GM21576 (cell line): ENCODE data around the gene BRF1.

Source experiments
- ATAC-seq: cut with Tn5 transposase; IDR thresholded peaks from one replicate; pipeline ENCODE4 v1.9.1; 2021; ENCODE audit warnings: mild to moderate bottlenecking, moderate library complexity; ENCODE audit not compliant: unreplicated experiment

Gene BRF1

DNA sequence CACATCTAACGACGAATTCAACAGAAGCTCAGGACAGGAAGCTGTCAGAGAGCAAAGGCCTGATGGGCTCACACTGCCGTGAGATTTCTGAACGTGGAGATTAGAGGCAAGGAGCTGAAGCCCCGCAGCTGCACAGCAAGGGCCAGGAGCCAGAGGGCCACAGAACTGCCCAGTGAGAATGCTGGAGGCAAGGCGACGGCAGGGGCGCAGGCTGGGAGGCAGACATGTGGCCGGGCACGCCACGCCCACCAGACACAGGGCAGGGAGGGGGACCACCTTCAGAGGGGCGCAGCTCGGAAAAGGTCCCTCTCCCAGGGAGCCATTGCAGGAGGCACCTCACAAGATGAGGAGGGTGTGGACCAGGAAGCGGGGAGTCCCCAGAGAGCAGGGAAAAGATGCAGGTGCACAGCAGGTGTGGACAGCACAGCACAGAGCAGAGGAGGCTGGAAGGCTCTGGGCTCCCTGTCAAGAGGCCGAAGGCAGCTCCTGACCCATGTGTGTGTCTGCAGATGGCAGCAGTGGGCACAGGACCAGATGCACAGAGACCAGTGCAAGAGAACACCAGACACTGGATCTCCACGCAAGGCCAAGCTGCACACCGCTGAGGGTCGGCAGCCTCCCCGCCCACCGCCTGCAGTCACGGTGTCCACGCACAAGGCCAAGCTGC is 29.4 kb downstream of the BRF1 start:
- ATAC-seq: no peak

DNA sequence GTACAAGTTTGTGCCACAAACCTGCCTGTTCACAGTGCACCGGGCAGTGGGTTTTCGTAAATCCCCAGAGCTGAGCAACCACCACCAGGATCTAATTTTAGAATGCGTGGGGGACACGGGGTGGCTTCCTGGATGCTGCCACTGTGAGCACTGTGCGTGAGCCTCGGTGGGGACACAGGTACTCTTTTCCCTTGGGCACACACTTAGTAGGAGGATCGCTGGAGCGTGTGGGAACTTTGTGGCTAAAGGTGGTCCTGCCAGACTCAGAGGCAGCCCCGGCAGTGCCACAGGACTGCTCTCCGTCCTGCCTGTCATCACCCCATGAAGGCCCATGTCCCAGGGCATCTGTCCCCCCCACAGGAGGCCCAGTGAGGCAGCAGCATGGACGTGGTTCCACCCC is 31.4 kb downstream of the BRF1 start:
- no peak for ATAC-seq

DNA sequence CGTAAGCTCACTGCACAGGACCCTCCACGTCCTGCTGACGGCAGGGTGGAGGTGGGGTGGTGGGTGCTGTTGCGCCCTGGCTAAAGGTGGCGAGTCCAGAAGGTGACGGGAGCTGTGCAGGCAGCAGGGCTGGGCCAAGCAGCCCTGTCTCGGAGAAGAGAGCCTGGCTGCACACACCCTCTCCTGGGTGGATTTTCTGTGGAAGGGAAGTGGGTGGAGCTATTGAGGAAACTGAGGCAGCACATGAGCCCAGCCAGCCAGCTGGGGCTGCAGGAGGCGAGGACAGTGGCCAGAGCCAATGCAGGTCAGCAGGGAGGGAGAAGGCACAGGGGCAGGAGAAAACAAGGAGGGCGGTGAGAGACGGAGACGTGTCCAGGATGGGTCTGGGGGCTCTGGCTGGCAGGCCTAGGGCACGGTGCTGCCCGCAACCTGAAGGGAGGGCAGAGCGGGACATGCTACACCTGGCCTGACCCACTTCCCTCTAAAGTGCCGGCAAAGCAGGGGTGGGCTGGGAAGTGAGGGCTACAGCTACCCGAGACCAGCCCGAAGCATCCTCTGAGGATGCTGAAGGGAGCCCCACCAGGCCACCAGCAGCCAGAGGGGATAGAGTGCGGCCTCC is 32.0 kb downstream of the BRF1 start:
- no peak for ATAC-seq

DNA sequence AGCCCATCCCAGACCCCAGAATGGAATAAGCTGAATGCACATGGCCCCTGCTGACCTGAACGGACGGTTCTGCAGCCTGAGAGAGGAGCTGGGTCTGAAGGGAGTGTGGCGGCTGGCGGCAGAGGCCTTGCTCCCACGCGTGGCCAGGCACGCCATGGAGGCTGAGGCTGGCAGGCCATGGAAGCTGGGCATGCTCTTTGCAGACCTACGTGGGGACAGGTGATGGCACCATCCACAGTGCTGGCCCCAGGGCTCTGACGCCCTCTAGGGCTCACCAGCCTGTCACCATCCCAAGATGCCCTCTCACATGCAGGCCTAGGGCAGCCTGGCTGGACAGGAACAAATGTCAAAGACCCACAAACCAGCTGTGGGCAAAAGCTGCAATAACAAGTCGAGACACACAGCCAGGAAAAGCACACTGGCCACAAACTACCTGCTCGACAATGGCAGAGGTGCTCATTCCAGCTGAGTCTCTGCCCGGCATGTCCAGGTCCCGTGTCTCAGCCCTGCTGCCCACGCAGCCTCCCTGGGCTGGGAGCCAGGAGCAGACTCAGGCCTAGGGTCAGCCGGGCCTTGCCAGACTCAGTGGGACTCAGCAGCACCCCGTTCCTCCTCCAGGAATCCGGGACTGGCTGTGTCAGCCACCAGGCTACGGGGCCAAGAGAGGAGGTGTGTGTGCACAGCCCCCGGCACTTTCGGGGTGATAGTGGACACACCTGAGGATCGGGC is 32.8 kb downstream of the BRF1 start:
- no peak for ATAC-seq

DNA sequence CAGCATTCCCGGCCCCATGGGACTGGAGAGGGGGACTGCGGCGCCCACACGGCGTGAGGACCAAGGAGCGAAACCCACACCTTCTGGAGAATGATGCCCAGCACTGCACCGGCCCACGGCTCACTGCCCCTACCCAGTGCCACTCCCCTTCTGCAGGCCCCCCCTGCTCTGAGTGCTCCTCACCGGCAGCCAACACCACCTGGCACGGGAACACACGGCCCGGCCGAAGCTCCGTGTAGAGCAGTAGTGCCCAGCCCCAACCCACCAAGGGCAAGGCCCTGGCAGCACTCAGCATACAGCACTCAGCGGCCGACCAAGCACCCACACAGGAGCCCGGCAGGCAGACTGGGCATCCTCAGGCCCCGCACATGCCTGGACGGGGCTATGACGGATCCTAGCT is 39.0 kb downstream of the BRF1 start:
- no peak for ATAC-seq

DNA sequence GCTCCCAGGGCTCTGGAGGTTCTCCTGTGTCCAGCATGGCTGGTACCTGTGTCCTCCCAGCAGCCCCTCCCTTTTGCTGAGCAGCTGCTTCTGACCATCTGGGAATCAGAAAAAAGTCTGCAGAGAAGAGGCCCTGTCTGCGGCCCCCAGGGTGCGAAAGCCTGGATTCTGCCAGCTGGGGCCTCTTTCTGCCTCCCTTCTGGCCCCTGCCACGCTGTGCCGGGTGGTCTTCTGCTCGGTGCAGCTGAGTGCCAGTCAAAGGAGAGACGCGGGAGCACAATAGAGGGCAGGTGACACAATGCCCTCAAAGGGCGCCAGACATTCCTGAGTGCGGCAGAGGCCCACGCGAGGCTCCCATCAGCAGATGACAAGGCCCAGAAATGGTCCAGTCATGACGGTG is 39.8 kb downstream of the BRF1 start:
- no peak for ATAC-seq

DNA sequence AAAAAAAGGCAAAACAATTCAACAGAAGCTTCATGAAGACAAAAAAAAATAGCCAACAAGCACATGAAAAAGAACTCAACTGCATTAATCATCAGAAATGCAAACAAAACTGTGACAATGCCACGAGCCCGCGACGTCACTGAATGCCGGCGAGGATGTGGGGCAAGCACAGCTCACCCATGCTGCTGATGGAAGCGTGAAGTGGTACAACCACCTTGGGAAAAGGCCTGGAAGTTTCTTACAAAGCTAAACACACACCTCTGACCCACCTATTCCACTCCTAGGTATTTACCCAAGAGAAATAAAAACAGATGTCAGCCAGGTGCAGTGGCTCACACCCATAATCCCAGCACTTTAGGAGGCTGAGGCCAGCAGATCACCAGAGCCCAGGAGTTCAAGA is 42.0 kb downstream of the BRF1 start:
- no peak for ATAC-seq

DNA sequence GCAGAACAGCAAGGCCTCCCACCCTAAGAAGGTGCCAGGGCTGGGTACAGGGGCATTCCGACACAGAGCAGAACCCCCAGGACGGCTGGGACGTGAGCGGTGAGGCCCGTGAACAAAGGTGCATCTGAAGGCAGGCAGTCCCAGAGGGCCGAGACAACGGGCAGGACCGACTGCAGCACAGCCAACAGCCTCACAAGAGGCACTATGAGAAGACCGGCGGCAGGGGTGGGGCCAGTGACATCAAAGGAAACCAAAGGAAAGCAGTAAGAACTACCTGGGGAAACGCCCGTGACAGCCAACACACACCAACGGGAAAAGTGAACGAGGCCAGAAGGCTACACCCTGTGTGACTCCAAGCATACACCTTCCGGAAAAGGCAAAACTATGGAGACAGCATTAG is 43.3 kb downstream of the BRF1 start:
- no peak for ATAC-seq

DNA sequence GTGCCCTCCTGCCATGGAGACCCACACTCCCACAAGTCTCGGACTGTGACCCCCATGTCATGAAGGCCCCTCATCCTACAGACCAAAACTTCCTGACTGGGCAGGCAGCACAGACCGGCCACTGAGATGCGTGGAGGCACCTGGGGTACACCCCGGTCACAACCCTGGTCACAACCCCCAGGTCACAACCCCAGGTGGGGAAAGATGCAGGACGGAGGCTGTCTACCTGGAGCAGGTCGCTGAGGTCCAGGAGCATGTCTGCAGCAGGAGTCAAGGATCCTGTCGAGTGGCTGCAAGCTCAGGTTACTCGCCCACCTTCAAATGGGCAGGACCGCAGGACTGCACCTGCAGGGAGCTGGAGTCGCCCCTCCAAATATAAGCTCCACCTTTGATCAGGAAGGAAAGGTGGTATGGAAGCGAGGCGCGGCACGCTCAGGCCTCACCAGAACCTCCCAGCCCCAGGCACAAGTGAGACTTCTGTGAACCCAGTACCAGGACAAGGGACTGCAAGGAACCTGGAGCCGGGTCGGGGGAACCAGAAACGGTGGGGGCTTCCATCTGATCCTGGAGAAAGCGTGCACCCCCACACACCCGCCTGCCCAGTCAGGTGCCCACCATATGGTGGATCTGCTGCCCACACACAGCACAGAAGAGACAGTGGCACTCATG is 44.4 kb downstream of the BRF1 start:
- no peak for ATAC-seq

DNA sequence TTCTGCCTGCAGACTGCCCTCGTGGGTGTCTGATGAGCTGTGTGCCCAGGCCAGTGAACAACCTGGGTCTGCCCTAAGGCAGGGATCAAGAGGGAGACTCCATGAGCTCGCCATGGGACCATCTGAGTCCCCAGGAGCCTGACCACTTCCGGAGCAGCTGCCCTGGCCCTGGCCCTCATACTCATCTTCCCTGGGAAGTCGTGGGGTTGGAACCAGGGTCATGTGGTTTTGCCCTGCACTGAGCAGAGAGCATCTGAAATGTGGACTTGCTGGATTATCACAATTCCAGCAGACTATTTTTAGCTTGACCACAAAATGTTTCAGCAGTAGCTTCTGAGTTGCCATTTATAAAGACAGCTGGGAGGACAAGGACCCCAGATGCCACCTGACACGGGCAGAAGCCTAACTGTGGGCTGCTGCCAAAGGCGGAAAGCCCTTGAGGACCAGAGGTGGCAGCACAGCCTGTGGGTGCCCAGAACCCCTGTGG is 45.7 kb downstream of the BRF1 start:
- ATAC-seq: no peak

DNA sequence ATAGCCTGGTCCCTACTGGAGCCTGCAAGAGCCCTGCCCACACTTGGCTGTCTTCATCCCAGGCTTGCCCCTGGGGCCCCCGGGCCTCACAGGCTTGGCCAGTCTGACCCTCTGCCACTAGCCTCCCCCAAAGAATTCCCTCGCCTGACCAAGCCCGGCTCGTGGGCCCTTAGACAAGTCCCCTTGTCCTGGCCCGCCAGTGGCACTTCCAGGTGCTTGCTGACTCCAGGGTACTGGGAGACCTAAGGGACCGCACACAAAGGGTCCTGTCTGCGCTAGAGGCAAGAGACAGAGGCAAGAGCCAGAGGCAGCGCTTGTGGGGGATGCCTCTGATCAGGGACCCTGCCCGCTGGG is 47.5 kb downstream of the BRF1 start:
- no peak for ATAC-seq

DNA sequence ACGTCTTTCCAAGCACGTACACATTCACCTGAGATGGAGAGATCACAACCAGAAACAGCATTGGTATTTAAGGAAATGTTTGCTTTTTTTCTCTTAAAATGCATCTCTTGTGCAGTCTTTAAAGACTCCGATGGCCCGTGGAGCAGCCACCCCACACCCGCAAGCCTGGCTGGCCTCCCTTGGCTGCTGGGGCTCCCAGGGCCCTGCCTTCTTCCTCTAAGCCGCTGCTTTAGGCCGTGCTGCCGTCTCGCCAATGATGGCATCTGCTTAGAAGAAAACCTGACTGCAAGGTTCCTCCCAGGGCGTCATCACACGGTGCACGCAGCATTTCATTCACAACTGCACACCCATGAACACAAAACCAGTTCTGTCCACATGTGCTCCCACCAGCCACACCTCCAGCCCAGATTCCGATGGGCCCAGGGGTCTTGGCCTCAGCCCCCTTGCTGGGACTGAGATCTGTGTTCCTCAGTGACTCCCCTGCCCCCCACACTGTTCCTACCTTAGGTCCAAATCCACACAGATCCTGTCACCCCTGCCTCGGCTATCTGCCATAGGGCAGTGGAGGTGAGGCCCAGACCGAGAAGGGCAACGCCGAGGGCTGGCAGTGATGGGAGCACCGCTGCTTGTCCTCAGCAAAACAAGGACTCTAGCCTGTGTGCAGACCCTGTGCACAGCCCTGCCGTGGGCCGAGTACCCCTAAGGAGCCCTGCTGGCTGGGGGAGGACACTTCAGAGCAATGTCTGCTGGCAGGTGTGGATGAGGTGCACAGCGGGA is 48.1 kb downstream of the BRF1 start:
- ATAC-seq: no peak

DNA sequence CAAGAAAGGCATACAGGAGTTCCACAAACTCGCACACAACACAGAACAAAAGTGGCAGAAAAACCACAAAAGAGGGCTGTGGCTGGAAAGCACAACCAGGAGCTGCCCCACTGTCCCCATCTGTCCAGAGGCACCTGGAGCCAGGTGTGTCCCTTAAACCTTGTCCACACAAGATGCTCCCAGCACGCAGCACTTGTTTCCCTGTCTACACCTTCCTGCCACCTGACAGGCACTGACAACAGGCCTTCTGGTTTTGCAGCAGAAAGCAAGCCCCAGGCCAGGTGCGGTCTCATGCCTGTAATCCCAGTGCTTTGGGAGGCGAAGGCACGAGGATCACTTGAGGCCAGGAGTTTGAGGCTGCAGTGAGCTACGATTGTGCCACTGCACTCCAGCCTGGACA is 48.9 kb downstream of the BRF1 start:
- no peak for ATAC-seq

DNA sequence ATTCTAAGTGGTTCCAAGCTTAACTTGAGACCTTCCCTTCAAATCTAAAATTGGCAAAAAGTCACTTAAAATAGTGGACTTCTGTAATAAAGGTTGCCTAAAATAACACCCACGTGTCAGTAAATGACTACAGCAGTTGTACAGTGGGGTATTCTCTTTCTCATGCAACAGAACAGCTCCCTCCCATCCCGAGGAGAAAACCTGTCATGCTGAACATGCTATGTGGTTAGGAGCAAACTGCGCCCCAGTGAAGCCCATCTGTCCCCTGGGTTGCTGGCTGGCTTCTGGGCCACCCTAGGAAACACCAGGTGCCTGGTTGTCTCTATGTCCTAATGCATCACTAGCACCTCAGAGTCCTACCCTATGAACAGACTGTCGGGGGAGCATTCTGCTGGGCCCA is 49.8 kb downstream of the BRF1 start:
- ATAC-seq: no peak

DNA sequence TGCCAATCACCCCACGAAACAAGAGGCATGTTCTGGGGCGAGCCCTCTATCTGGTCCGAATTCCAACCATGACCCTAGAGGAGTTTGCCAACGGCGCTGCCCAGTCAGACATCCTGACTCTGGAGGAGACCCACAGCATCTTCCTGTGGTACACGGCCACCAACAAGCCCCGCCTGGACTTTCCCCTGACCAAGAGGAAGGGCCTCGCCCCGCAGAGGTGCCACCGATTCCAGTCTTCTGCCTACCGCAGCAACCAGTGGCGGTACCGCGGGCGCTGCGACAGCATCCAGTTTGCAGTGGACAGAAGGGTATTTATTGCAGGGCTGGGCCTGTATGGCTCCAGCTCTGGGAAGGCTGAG is 50.8 kb downstream of the BRF1 start:
- ATAC-seq: no peak

DNA sequence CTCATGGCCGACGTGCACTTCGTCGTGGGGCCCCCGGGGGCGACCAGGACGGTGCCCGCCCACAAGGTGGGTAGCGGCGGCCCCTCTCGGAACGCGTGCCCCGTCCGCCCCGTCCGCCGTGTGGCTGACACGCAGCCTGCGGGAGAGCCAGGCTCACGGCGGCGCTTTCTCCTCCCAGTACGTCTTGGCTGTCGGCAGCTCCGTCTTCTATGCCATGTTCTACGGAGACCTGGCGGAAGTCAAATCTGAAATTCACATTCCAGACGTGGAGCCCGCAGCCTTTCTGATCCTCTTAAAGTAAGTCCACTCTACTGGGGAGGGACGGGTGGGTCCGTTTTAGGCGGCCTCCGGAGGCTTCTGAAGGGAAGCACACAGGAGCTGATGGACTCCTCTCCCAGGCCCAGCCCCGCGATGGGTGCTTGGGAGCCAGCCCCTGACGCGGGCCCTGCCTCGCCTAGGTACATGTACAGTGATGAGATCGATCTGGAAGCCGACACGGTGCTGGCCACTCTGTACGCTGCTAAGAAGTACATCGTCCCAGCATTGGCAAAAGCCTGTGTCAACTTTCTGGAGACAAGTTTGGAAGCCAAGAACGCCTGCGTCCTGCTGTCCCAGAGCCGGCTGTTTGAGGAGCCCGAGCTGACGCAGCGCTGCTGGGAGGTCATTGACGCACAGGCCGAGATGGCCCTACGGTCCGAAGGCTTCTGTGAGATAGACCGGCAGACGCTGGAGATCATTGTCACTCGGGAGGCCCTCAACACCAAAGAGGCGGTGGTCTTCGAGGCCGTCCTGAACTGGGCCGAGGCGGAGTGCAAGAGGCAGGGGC is 51.4 kb downstream of the BRF1 start:
- ATAC-seq: no peak

DNA sequence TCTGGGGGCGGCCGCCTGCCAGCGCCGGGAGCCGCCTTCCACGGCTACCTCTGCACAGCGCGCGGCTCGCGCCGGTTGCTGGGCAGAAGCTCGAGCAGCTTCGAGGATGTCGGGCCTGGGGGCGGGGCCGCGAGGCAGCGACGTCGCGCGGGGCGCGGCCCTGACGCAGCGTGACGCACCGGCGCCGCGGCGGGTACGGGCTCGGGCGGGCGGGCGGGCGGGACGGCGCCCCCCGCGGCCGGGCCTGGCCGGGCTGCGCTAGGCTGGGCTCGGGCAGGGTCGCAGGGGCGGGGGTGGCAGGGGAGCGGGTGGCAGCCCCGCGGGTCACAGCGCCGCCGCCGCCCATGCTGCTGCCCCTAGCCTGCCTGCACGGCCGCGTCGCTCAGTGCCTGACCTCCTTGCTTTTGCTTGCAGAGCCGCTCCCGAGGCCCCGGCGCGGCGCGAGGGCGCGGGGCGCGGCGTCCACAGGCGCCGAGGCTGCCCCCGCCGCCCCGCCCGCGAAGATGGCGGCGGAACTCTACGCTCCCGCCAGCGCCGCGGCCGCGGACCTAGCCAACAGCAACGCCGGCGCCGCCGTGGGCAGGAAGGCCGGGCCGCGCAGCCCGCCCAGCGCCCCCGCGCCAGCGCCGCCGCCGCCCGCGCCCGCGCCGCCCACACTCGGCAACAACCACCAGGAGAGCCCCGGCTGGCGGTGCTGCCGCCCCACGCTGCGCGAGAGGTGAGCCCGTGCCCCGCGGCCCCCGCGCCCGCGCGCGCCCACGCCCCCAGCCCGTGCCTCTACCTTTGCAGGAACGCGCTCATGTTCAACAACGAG is 52.2 kb downstream of the BRF1 start, which contains the start of gene BTBD6:
TSS of gene BTBD6 (plus strand) at position 166 of the 814 bp plus-strand sequence. CDS start at position 345, 179 bp downstream.
- ATAC-seq: peak; percentile 86

DNA sequence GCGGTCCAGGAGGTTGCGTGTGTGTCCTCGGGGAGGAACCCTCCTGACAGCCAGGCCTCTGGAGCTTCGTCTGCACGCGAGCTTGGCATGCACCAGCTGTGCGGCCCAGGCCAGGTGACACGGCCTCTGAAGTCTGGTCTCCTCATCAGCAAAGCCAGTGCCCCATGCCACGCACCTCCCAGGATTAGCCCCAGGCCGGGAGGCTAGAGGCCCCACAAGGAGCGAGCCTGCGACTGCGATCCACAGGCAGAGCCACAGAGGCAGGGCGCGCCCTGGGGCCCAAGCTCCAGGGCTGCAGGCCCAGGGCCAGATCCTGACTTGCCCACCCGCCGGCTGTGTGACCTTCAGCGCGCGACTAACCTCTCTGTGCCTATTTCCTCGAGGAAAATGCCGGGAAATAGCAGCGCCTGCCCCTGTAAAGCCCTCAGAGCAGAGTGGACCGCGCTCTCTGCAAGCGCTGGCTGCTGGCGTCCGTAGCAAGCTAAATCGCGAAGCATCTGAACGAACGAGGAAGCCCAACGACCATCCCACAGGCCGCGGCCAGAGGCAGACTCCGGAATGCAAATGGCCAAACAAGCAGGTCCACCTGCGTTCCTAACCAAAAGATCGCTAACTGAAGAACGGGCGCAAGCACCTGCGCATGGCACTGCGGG is 53.0 kb downstream of the BRF1 start:
- ATAC-seq: no peak

DNA sequence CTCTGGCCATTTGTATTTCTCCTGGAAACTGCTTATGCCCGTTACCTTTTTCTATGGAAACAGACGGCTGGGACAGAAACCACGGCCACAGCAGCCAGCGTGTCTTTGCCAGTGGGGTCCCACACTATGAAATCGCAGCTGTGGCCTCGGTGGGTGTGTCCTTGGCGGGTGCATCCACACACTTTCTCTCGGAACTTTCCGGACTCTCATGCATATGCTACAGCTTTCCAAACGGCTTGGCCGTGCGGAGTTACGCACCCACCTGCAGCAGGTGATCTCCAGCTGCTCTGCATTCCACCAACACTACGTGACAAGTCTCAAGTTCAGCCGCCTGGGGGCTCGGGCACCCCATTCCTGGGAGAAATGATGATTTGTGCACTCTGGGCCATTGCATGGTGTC is 53.8 kb downstream of the BRF1 start:
- ATAC-seq: no peak
